Esophagus muscularis mucosa (tissue), 4 donors: ENCODE measurements around the gene TOR2A. TPM values are rescaled to one million over a fixed set of nuclear protein-coding genes. Genes with fewer than 3 reads are reported as not detected.
A peak's percentile ranks its signal among the peaks of the same experiment; 100 is the strongest.
"Not testable (repeated sequence)": the region's sequence is repeated elsewhere in the genome, so short reads cannot be mapped to it uniquely, and the experiment has no call there.

ENCODE experiments used
- DNase-seq: peaks from one replicate; pipeline ENCODE4 v3.0.0-alpha.2; 2017; ENCODE audit errors: extremely low spot score
- H3K27ac ChIP-seq, 4 donors: fragments of 200-600 bp; sonication (generic); replicated peaks in 1 of 4; 1 replicate in 3 of 4; 2 replicates in 1 of 4; pipeline ENCODE4 v1.5.1; 2016 to 2019; ENCODE audit warnings: mild to moderate bottlenecking in 1 of 4
- H3K27me3 ChIP-seq, 4 donors: fragments of 200-600 bp; sonication (generic); one replicate each; pipeline versions ENCODE4 v1.5.1 to v1.6.0; 2016 to 2019
- H3K36me3 ChIP-seq, 4 donors: fragments of 200-600 bp; sonication (generic); one replicate each; pipeline ENCODE4 v1.5.1; 2016 to 2019
- H3K4me1 ChIP-seq, 4 donors: fragments of 200-600 bp; sonication (generic); one replicate each; pipeline ENCODE4 v1.5.1; 2016 to 2019
- H3K4me3 ChIP-seq, 4 donors: fragments of 200-600 bp; sonication (generic); 1 replicate in 2 of 4; 2 replicates in 2 of 4; pipeline ENCODE4 v1.5.1; 2016 to 2019; ENCODE audit warnings: mild to moderate bottlenecking in 4 of 4, moderate library complexity in 1 of 4
- H3K9me3 ChIP-seq, 4 donors: fragments of 200-600 bp; sonication (generic); 1 replicate in 3 of 4; 2 replicates in 1 of 4; pipeline ENCODE4 v1.5.1; 2016 to 2019
- EP300 ChIP-seq: sonication (generic); formaldehyde crosslinking; IDR thresholded peaks from one replicate; pipeline ENCODE4 v1.6.1; 2017; ENCODE audit warnings: antibody characterized with exemption
- POLR2A ChIP-seq: fragments of 450-650 bp; IDR thresholded peaks from one replicate; pipeline ENCODE4 v1.6.1; 2017; ENCODE audit warnings: antibody characterized with exemption, moderate library complexity, mild to moderate bottlenecking, low read depth
- POLR2AphosphoS5 ChIP-seq, 2 donors: sonication (generic); formaldehyde crosslinking; IDR thresholded peaks; one replicate each; pipeline ENCODE4 v1.6.1; 2017; ENCODE audit warnings: antibody characterized with exemption in 2 of 2
- WGBS: methylation state at CpG from one replicate; pipeline ENCODE4 v1.1.5; 2018; 5-methylcytosine and 5-hydroxymethylcytosine counted together
- intact Hi-C: fragments of 100-400 bp; cut with DNase I; formaldehyde crosslinking; loops from one replicate; pipeline ENCODE4 v1.15.1; 2023
- total RNA-seq, 4 donors: library from RNA; depleted of rRNA; stranded (reverse); fragments of >200 nt; gene quantifications; one replicate each; pipeline versions ENCODE4 v1.1.0 to v1.2.1, GENCODE V29; 2016
- TF ChIP-seq, protein P1 (sequence below), 3 experiments: fragments of 200-600 bp in 2 of 3; fragments of 450-650 bp in 1 of 3; sonication (generic) in 2 of 3; IDR thresholded peaks; one replicate each; pipeline ENCODE4 v1.5.1; 2017 to 2019; ENCODE audit warnings: antibody characterized with exemption in 3 of 3, mild to moderate bottlenecking in 2 of 3, moderate library complexity in 1 of 3

The TOR2A gene
- 1 to 10 TPM; 5.4 to 9.2 (median 7.0) TPM for total RNA-seq

DNA sequence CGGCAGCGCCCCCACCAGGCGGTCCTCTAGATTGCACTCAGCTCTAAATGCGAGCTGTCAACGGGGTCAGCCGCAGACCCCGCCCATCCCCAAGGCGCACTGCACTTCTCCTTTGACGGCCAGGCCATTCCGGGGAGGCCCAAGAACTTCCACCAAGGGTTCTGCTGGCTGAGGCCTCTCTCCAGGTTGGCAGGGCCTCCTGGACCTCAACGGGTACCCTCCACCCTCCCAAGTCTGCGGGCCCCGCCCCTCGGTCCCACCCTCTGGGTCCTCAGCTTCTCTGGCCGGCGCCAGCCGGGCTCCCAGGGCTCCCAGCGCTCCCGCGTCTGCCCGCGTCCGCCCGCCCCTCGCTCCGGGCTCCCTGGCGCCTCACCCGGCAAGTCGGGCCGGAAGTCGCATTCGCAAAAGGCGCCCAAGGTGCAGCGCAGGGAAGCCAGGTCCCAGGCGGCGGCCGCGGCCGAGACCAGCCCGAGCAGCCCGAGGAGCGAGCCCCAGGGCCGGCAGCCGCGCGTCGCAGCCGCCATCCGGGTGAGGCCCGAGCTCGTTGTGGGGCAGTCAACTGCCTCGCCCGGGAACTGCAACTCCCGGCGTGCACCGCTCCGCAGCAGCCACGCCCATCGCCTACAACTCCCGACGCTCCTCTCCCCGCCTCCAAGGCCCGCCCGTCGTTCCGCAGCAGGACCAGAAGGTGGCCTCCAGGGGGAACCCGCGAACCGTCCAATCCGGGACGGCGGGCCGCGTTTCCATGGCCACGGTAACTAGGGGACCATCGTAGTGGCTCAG is at the start of gene TOR2A:
Gene TOR2A (minus strand): TSS at position 548 of the 783 bp plus-strand sequence. CDS start 24 bp downstream, at position 524.
- Histone ChIP-seq H3K4me3 (peak within 1 kb of the TSS; percentile 73 to 89 (median 82)), H3K27ac (peak within 1 kb of the TSS; percentile 94 to 98 (median 95)), H3K36me3 (peaks cover 16 to 54% (median 40%) of the 10 kb centered on the region in 4 donors), H3K27me3 (peaks cover 0 to 10% (median 0%) of the 10 kb centered on the region in 4 donors), H3K4me1 (peaks cover 11 to 35% (median 25%) of the 10 kb centered on the region in 4 donors), H3K9me3 (no peaks in the 10 kb centered on the region)
- intact Hi-C loops: loop anchor here (1.0 to 5.0 kb wide), 6 partner anchors 50 to 223 kb away; partner anchors contain the start of gene STXBP1
- peak; percentile 55 for TF ChIP-seq POLR2A
- TF ChIP-seq EP300: no peak
- TF ChIP-seq, protein P1, sequence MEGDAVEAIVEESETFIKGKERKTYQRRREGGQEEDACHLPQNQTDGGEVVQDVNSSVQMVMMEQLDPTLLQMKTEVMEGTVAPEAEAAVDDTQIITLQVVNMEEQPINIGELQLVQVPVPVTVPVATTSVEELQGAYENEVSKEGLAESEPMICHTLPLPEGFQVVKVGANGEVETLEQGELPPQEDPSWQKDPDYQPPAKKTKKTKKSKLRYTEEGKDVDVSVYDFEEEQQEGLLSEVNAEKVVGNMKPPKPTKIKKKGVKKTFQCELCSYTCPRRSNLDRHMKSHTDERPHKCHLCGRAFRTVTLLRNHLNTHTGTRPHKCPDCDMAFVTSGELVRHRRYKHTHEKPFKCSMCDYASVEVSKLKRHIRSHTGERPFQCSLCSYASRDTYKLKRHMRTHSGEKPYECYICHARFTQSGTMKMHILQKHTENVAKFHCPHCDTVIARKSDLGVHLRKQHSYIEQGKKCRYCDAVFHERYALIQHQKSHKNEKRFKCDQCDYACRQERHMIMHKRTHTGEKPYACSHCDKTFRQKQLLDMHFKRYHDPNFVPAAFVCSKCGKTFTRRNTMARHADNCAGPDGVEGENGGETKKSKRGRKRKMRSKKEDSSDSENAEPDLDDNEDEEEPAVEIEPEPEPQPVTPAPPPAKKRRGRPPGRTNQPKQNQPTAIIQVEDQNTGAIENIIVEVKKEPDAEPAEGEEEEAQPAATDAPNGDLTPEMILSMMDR (IDR thresholded peaks at IDR 0.05): peak; percentile 89 to 100 (median 92)
- TF ChIP-seq POLR2AphosphoS5 (IDR thresholded peaks at IDR 0.05): peak; percentile 90 to 92
- 0% methylated on average over 41 of the region's 76 CpGs for WGBS
- peak; percentile 99 for DNase-seq

DNA sequence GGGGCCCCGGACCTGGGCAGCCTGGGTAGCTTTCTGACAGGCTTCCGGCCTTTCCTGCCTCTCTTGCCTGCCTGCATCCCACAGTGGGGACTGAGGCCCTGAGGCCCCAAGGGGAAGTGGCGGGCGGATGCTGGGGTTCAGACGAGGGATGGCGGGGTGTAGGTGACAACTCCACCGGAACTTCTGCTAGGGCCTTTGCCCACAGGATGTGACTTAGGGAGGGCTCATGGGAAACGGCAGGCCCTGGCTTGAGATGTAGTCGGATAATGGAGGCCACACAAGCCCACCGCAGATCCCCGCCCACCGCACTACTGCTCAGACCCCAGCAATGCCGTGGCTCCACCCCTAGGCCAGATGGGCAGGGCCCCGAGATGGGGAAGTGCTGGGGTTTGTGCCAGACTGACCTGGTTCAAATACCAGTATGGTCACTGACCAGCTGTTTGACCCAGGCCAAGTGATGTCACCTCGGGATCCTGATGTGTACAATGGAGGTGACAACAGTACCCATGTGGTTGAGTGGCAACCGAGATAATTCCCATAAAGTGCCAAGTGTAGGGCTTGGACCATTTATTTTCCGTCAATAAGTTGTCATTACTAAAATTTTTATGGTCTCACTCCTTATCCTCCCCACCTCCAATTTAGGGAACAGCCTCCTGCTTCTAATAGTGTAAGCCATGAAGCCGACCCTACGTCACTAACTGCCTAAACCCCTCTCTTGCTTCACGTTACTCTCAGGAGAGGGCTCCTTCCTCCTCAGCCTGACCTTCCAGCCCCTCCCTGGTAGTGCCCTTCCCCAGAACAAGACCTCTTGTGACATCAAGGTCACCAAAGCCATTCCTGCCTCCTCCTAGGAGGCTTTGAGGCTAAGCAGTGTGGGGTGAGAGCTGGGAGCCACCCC is 48.3 kb upstream of the TOR2A start:
- no peak overlapping the region for H3K4me3 ChIP-seq
- peaks cover 39 to 50% (median 48%) of the 10 kb centered on the region in 4 donors for H3K4me1 ChIP-seq
- 62% methylated on average over 18 of the region's 20 CpGs for WGBS
- peaks cover 12 to 18% (median 15%) of the 10 kb centered on the region in 4 donors for H3K36me3 ChIP-seq
- no peak for TF ChIP-seq POLR2A
- no peak for TF ChIP-seq POLR2AphosphoS5 (IDR thresholded peaks at IDR 0.05)
- no peak for TF ChIP-seq EP300
- TF ChIP-seq, protein P1 (IDR thresholded peaks at IDR 0.05): no peak
- intact Hi-C loops: no loop called here
- H3K27ac ChIP-seq: peak overlapping the region; percentile 55 to 98 (median 94)
- no peaks in the 10 kb centered on the region for H3K27me3 ChIP-seq
- DNase-seq: peak; percentile 93
- H3K9me3 ChIP-seq: no peaks in the 10 kb centered on the region

DNA sequence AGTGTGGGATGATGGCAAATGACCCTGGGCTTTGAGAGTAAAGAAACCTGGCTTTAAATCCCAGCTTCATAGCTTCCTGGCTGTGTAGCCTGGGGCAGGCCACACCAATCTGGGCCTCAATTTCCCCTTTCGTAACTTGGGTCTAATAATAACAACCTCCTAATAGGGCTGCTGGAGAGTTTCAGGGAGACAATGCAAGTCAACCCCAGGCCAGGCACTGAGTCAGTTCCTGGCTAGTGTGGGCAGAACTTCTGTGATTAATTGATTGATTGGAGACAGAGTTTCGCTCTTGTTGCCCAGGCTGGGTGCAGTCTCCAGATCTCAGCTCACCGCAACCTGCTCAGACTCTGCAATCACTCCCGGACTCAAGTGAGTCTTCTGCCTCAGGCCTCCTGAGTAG is 46.7 kb upstream of the TOR2A start:
- 87% methylated on average over 4 of the region's 4 CpGs for WGBS
- TF ChIP-seq POLR2A (no peak), POLR2AphosphoS5 (IDR thresholded peaks at IDR 0.05) (no peak), EP300 (no peak)
- TF ChIP-seq, protein P1 (IDR thresholded peaks at IDR 0.05): no peak
- H3K9me3 ChIP-seq: no peaks in the 10 kb centered on the region
- H3K36me3 ChIP-seq: peaks cover 0 to 3% (median 0%) of the 10 kb centered on the region in 4 donors
- intact Hi-C loops: no loop called here
- H3K27me3 ChIP-seq: no peaks in the 10 kb centered on the region
- H3K4me3 ChIP-seq: no peak overlapping the region
- H3K27ac ChIP-seq: no peak overlapping the region
- DNase-seq: no peak
- peaks cover 30 to 35% (median 32%) of the 10 kb centered on the region in 4 donors for H3K4me1 ChIP-seq

DNA sequence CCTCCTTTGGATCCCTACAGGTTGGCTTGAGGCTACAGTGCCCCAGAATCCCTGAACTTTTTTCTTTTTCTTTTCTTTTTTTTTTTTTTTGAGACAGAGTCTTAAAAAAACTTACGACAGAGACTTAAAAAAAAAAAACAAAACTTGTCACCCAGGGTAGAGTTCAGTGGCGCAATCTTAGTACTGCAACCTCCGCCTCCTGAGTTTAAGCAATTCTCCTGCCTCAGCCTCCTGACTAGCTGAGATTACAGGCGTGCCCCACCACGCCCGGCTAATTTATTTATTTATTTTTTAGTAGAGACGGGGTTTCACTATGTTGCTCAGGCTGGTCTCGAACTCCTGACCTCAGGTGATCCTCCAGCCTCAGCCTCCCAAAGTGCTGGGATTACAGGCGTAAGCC is 45.8 kb upstream of the TOR2A start:
- DNase-seq, H3K36me3 ChIP-seq, intact Hi-C loops, H3K27me3 ChIP-seq, H3K27ac ChIP-seq, H3K4me3 ChIP-seq, H3K9me3 ChIP-seq: not testable (repeated sequence)
- peaks cover 24 to 29% (median 29%) of the 10 kb centered on the region in 4 donors for H3K4me1 ChIP-seq
- whole genome bisulfite sequencing: 88% methylated on average over 9 of the region's 9 CpGs
